Aorta (tissue), 5 donors: Measurements from ENCODE around the gene DYNC1H1. TPM values are rescaled to one million over a fixed set of nuclear protein-coding genes. Genes with fewer than 3 reads are reported as not detected.

Experiments used
- ATAC-seq: fragments of 200-7000 bp; cut with Tn5 transposase; one replicate; pipeline ENCODE4 v1.9.1; 2022; ENCODE audit warnings: moderate library complexity; ENCODE audit not compliant: low FRiP score
- DNase-seq, 2 donors: peaks; one replicate each; pipeline ENCODE4 v3.0.0-alpha.2; 2020
- H3K27ac ChIP-seq, 2 donors: one replicate each; pipeline ENCODE4 v1.5.1; 2013; ENCODE audit warnings: low read length in 2 of 2, mild to moderate bottlenecking in 2 of 2, moderate library complexity in 2 of 2, control low read depth in 1 of 2, inconsistent platforms in 1 of 2, low read depth in 1 of 2
- H3K27me3 ChIP-seq, 2 donors: one replicate each; pipeline ENCODE4 v1.6.1; 2013; ENCODE audit warnings: control low read depth in 1 of 2, low read length in 1 of 2, mild to moderate bottlenecking in 1 of 2, moderate library complexity in 1 of 2; ENCODE audit not compliant: insufficient read depth in 2 of 2, control insufficient read depth in 1 of 2
- H3K36me3 ChIP-seq, 2 donors: one replicate each; pipeline ENCODE4 v1.6.1; 2013; ENCODE audit warnings: control low read depth in 1 of 2, low read length in 1 of 2, mild to moderate bottlenecking in 1 of 2; ENCODE audit not compliant: insufficient read depth in 2 of 2, control insufficient read depth in 1 of 2
- H3K4me1 ChIP-seq, 2 donors: one replicate each; pipeline ENCODE4 v1.6.1; 2013; ENCODE audit warnings: low read length in 2 of 2, control low read depth in 1 of 2, mild to moderate bottlenecking in 1 of 2, moderate library complexity in 1 of 2; ENCODE audit not compliant: insufficient read depth in 2 of 2, control insufficient read depth in 1 of 2
- H3K4me3 ChIP-seq, 2 donors: one replicate each; pipeline ENCODE4 v1.5.1; 2013; ENCODE audit warnings: low read length in 2 of 2, control low read depth in 1 of 2, mild to moderate bottlenecking in 1 of 2
- H3K9me3 ChIP-seq: one replicate; pipeline ENCODE4 v1.6.1; 2013; ENCODE audit warnings: mild to moderate bottlenecking, low read length; ENCODE audit not compliant: control insufficient read depth
- WGBS, 2 donors: extraction: QIAGEN DNeasy Blood & Tissue Kit; methylation state at CpG; one replicate each; pipeline ENCODE4 v1.1.7; 2013; 5-methylcytosine and 5-hydroxymethylcytosine counted together
- intact Hi-C, 2 donors: fragments of 100-400 bp; cut with DNase I; formaldehyde crosslinking; loops; one replicate each; pipeline versions ENCODE4 v1.14.2 to v1.15.0; 2022
- polyA plus RNA-seq, 2 donors: library from polyadenylated mRNA; stranded (reverse); fragments of 200-250 nt; gene quantifications; one replicate each; pipeline ENCODE4 v1.2.3, GENCODE V29; 2013
- total RNA-seq, 2 donors: library from RNA; stranded (reverse); fragmentation: NEBNext Ultra II Directional; extraction: Animal tissue kit (Norgen Biotek cat#: 25700); gene quantifications; one replicate each; pipeline ENCODE4 v1.2.1, GENCODE V29; 2021
- donor health status: healthy with polysubstance abuse.
- donor health status: Bipolar disorder and iron deficiency.
- donor health status: DM: no; HTN: no; CAD: no.
- donor health status: DM: no; HTN: no; CAD: no.
- donor health status: DM: yes; HTN: yes; CAD: no.

The DYNC1H1 gene
- total and polyA plus RNA-seq, 4 donors = 26.5 to 481 (median 301) TPM

DNA sequence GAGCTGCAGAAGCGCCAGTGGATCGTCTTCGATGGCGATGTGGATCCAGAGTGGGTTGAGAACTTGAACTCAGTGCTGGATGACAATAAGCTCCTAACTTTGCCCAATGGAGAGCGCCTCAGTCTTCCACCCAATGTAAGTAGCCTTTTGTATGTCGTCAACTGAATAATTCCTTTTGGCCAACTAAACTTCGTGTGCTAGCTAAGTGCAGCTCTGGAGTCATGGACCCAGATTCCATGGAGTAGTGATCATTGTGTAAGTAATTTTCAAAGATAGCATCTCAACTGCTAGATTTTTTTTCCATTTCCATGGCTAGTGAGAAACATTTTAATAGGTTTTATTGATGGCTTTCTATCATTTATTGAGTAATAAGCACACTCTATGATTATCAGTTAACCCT is 48.0 kb downstream of the DYNC1H1 start:
- Histone ChIP-seq H3K9me3 (no peaks in the 10 kb centered on the region), H3K27ac (no peak overlapping the region), H3K4me3 (no peak overlapping the region), H3K27me3 (no peaks in the 10 kb centered on the region), H3K36me3 (peaks cover 0 to 33% of the 10 kb centered on the region in 2 donors), H3K4me1 (no peaks in the 10 kb centered on the region)
- intact Hi-C loops = no loop called here
- no peak for DNase-seq
- WGBS, 2 donors = 93 to 94% methylated on average over 7 of the region's 7 CpGs
- no peak for ATAC-seq

DNA sequence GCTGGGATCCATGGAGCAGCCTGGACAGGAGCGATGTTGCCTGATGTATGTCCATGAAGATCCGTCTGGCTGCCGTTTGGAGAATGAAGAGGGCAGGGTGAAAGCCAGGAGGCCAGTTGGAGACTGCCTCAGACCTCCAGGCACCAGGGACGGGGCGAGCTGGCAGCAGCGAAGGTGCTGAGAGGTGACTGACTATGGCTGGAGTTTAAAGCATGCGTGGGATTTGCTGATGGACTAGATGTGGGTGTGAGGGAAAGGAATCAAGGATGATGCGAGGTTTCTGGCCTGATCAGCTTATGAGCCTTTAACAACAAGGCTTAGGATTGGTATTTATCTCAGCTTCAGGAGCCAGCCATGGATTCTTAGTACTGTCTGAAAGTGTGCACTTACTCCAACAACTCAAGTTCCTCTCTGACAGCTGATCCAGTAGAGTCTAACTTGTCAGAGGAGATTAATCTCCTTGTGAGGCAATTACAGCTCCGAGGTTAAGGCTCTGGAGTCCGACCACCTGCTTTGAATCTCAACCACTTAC is 49.4 kb downstream of the DYNC1H1 start:
- Histone ChIP-seq H3K9me3 (no peaks in the 10 kb centered on the region), H3K4me1 (no peaks in the 10 kb centered on the region), H3K27me3 (no peaks in the 10 kb centered on the region), H3K4me3 (no peak overlapping the region), H3K27ac (no peak overlapping the region), H3K36me3 (peaks cover 0 to 36% of the 10 kb centered on the region in 2 donors)
- WGBS, 2 donors = 91 to 92% methylated on average over 10 of the region's 10 CpGs
- intact Hi-C loops = no loop called here
- no peak for DNase-seq
- ATAC-seq = no peak

GRCh38 chr14:102015045-102015685 is 50.8 kb downstream of the DYNC1H1 start:
- Histone ChIP-seq H3K9me3 (no peaks in the 10 kb centered on the region), H3K4me1 (no peaks in the 10 kb centered on the region), H3K27me3 (no peaks in the 10 kb centered on the region), H3K27ac (no peak overlapping the region), H3K4me3 (no peak overlapping the region), H3K36me3 (peaks cover 5 to 34% of the 10 kb centered on the region in 2 donors)
- DNase-seq (no peak), ATAC-seq (no peak)
- WGBS, 2 donors = 93% methylated on average over 13 to 16 of the region's 16 CpGs
- intact Hi-C loops = no loop called here

DNA sequence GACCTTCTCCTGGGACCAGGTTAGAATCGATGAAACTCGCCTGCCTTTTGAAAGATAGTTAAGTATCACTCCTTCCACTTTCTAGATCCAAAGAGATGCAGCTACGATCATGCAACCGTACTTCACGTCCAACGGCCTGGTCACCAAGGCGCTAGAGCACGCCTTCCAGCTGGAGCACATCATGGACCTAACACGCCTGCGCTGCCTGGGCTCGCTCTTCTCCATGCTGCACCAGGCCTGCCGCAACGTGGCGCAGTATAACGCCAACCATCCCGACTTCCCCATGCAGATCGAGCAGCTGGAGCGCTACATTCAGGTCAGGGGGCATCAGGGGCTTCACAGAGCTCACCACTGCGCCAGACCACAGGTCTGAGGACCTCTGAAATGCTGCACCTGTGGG is 51.4 kb downstream of the DYNC1H1 start:
- no peaks in the 10 kb centered on the region for H3K9me3 ChIP-seq
- 95% methylated on average over 19 of the region's 19 CpGs for WGBS, 2 donors
- no peaks in the 10 kb centered on the region for H3K27me3 ChIP-seq
- no peak overlapping the region for H3K4me3 ChIP-seq
- H3K36me3 ChIP-seq = peaks cover 7 to 30% of the 10 kb centered on the region in 2 donors
- no peak for ATAC-seq
- intact Hi-C loops = no loop called here
- H3K4me1 ChIP-seq = no peaks in the 10 kb centered on the region
- no peak overlapping the region for H3K27ac ChIP-seq
- no peak for DNase-seq

DNA sequence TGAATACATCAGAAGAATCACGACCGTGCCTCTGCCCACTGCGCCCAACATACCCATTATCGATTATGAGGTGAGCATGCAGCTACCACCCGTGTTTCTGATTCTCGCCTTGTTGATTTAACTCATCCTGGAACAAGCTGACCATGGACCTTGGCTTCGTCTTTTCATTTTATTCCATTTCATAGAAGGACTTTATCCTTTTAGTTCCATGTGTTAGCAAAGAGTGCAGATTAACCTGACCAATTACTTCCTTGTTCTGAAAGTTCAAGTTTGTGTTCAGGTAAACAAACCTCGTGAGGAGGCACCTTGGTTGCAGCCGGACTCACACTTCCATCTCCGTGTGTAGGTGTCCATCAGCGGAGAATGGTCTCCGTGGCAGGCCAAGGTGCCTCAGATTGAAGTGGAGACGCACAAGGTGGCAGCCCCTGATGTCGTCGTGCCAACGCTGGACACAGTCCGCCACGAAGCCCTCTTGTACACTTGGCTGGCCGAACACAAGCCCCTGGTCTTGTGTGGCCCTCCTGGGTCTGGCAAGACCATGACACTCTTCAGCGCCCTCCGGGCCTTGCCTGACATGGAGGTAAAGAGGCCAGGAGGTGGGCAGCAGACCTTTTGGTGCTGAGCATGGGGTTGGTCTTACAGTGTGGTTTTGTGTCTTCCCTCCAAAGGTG is 52.2 kb downstream of the DYNC1H1 start:
- peak; percentile 27 for ATAC-seq

GRCh38 chr14:102018251-102018650 is 53.9 kb downstream of the DYNC1H1 start:
- H3K27ac ChIP-seq = no peak overlapping the region
- H3K36me3 ChIP-seq = peaks cover 9 to 26% of the 10 kb centered on the region in 2 donors
- ATAC-seq (no peak), DNase-seq (no peak)
- H3K4me3 ChIP-seq = no peak overlapping the region
- H3K9me3 ChIP-seq = no peaks in the 10 kb centered on the region
- intact Hi-C loops = no loop called here
- H3K4me1 ChIP-seq = no peaks in the 10 kb centered on the region
- H3K27me3 ChIP-seq = no peaks in the 10 kb centered on the region
- 94 to 95% methylated on average over 19 of the region's 19 CpGs for WGBS, 2 donors

More for the DNA sequence above, 52.2 kb downstream of the DYNC1H1 start:
- Histone ChIP-seq H3K4me3 (no peak overlapping the region), H3K27me3 (no peaks in the 10 kb centered on the region), H3K27ac (no peak overlapping the region), H3K4me1 (no peaks in the 10 kb centered on the region), H3K36me3 (peaks cover 9 to 28% of the 10 kb centered on the region in 2 donors), H3K9me3 (no peaks in the 10 kb centered on the region)
- intact Hi-C loops = no loop called here
- DNase-seq = no peak
- WGBS, 2 donors = 95 to 96% methylated on average over 21 of the region's 21 CpGs

GRCh38 chr14:102019006-102019540 is 54.7 kb downstream of the DYNC1H1 start:
- intact Hi-C loops = no loop called here
- no peaks in the 10 kb centered on the region for H3K27me3 ChIP-seq

DNA sequence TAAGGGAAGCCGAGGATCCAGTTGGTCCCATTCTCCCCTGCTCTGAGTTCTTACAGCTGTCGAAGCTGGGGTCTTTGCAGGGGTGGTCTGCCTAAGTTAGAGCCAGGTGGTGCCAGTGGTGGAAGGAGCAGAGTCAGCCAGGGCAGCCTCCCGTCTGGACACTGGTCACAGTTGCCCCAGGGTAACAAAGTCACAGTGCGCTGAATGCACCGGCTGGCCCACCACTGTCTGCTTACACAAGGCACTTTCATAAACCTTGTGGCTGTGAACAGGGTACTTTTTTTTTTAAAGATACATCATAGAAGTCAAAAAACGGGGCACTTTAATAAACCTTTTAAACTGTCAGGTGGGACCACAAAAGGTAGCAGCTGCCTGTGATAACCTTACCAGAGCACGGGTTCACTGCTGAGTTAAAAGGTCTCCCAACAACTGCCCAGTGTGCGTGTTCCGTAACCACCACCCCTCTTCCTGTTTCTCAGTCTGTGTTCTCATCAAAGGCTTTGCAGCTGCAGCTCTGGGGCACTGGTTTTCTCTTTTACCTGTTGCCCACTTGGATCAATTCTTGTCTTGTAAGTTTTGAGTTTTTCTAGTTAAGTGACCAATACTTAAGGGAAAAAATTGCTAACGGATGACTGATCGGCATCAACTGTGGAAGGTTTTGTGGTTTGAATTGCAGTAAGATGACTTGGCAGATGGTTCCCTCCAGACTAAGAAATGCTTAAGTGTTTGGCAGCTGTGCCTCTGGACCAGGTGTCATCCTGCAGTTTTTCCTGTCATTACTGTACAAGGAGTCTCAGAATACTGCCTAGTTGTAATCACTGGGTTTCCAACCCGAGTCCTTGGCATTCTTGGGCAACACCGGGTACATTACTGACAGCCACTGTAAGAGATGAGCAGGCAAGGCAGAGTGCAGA is 55.9 kb downstream of the DYNC1H1 start:
- intact Hi-C loops = no loop called here
- WGBS, 2 donors = 93% methylated on average over 13 of the region's 13 CpGs
- Histone ChIP-seq H3K4me3 (no peak overlapping the region), H3K4me1 (no peaks in the 10 kb centered on the region), H3K36me3 (peaks cover 9 to 25% of the 10 kb centered on the region in 2 donors), H3K27me3 (no peaks in the 10 kb centered on the region), H3K9me3 (no peaks in the 10 kb centered on the region), H3K27ac (no peak overlapping the region)
- DNase-seq = peak in 1 of 2 donors; percentile 47
- no peak for ATAC-seq

More at GRCh38 chr14:102019006-102019540, 54.7 kb downstream of the DYNC1H1 start:
- ATAC-seq = no peak
- no peaks in the 10 kb centered on the region for H3K9me3 ChIP-seq
- peaks cover 9 to 28% of the 10 kb centered on the region in 2 donors for H3K36me3 ChIP-seq
- no peaks in the 10 kb centered on the region for H3K4me1 ChIP-seq
- 92 to 93% methylated on average over 9 of the region's 9 CpGs for WGBS, 2 donors
- H3K27ac ChIP-seq = no peak overlapping the region
- H3K4me3 ChIP-seq = no peak overlapping the region
- peak in 1 of 2 donors; percentile 25 for DNase-seq
